Gastrocnemius medialis (tissue), 4 donors: ENCODE results near the gene ACOT13. TPM values are rescaled to one million over a fixed set of nuclear protein-coding genes. Genes with fewer than 3 reads are reported as not detected.
"Not testable (repeated sequence)": the region's sequence is repeated elsewhere in the genome, so short reads cannot be mapped to it uniquely, and the experiment has no call there.

Experiments used
- ATAC-seq, 2 donors: fragments of 150-250 bp; one replicate each; pipeline ENCODE4 v1.9.1; 2016
- DNase-seq, 2 donors: peaks; one replicate each; pipeline ENCODE4 v3.0.0-alpha.2; 2019
- H3K27ac ChIP-seq, 4 donors: fragments of 200-600 bp; sonication (generic); 1 replicate in 1 of 4; 2 replicates in 3 of 4; pipeline ENCODE4 v1.5.1; 2016 to 2018; ENCODE audit warnings: mild to moderate bottlenecking in 2 of 4, moderate library complexity in 1 of 4
- H3K27me3 ChIP-seq, 3 donors: fragments of 200-600 bp; sonication (generic) in 2 of 3; 1 replicate in 1 of 3; 2 replicates in 2 of 3; pipeline versions ENCODE4 v1.5.1 to v1.6.0; 2016 to 2019; ENCODE audit warnings: mild to moderate bottlenecking in 1 of 3, moderate library complexity in 1 of 3
- H3K36me3 ChIP-seq, 2 donors: fragments of 200-600 bp; sonication (generic) in 1 of 2; one replicate each; pipeline ENCODE4 v1.5.1; 2017 to 2018
- H3K4me1 ChIP-seq, 2 donors: fragments of 200-600 bp; sonication (generic) in 1 of 2; one replicate each; pipeline ENCODE4 v1.5.1; 2016 to 2017; ENCODE audit warnings: mild to moderate bottlenecking in 2 of 2
- H3K4me3 ChIP-seq, 4 donors: fragments of 200-600 bp; sonication (generic) in 3 of 4; 1 replicate in 1 of 4; 2 replicates in 3 of 4; pipeline ENCODE4 v1.5.1; 2016 to 2019; ENCODE audit warnings: mild to moderate bottlenecking in 2 of 4
- H3K9me3 ChIP-seq, 3 donors: fragments of 200-600 bp; sonication (generic) in 2 of 3; 1 replicate in 1 of 3; 2 replicates in 2 of 3; pipeline ENCODE4 v1.5.1; 2016 to 2019
- CTCF ChIP-seq, 5 experiments: fragments of 450-650 bp in 3 of 5; fragments of 200-600 bp in 2 of 5; sonication (generic) in 2 of 5; IDR thresholded peaks in 4 of 5; conservative IDR thresholded peaks in 1 of 5; 1 replicate in 4 of 5; 2 replicates in 1 of 5; pipeline ENCODE4 v1.5.1; 2016 to 2019; ENCODE audit warnings: antibody characterized with exemption in 5 of 5, mild to moderate bottlenecking in 3 of 5, moderate library complexity in 3 of 5
- POLR2A ChIP-seq, 2 donors: fragments of 450-650 bp; IDR thresholded peaks; one replicate each; pipeline ENCODE4 v1.6.1; 2017; ENCODE audit warnings: antibody characterized with exemption in 2 of 2, mild to moderate bottlenecking in 2 of 2, moderate library complexity in 2 of 2
- in situ Hi-C, 4 donors: fragments of 200-750 bp; cut with MboI; loops; one replicate each; pipeline versions ENCODE4 v1.15.0 to v1.8.0; 2017; ENCODE audit warnings: low sequenced_read_pairs in 4 of 4
- intact Hi-C: fragments of 100-400 bp; cut with DNase I; formaldehyde crosslinking; loops from one replicate; pipeline ENCODE4 v1.15.1; 2023; ENCODE audit warnings: low total_unique reads
- total RNA-seq, 4 donors: library from RNA; depleted of rRNA; stranded (reverse); fragments of >200 nt; gene quantifications; one replicate each; pipeline versions ENCODE4 v1.1.0 to v1.2.3, GENCODE V29; 2016

Gene ACOT13
- total RNA-seq, 4 donors from 2014 or later: 13.6 to 28.2 (median 21.1) TPM

- H3K36me3 ChIP-seq: no peaks in the 10 kb centered on the region
- no peak for TF ChIP-seq POLR2A (IDR thresholded peaks at IDR 0.05)
- TF ChIP-seq CTCF (IDR thresholded peaks at IDR 0.05 in 4 of 5, conservative IDR thresholded peaks at IDR 0.05 in 1 of 5): no peak
- in situ Hi-C loops: no loop called here
These were observed 86.7 kb downstream of the ACOT13 start for GRCh38 chr6:24753545-24753944.

DNA sequence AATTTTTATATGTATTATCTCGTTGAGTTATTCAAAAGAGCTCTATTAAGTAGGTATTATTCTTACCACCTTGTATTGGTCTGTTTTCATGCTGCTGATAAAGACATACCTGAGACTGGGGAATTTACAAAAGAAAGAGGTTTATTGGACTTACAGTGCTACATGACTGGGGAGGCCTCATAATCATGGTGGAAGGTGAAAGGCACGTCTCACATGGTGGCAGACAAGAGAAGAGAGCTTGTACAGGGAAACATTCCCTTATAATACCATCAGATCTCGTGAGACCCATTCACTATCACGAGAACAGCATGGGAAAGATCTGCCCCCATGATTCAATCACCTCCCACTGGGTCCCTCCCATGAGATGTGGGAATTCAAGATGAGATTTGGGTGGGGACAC lies 87.5 kb downstream of the ACOT13 start:
- H3K27me3 ChIP-seq, H3K9me3 ChIP-seq, ATAC-seq, H3K36me3 ChIP-seq, H3K27ac ChIP-seq, H3K4me1 ChIP-seq, intact Hi-C loops, H3K4me3 ChIP-seq, DNase-seq, in situ Hi-C loops: not testable (repeated sequence)

More at GRCh38 chr6:24753545-24753944, 86.7 kb downstream of the ACOT13 start:
- intact Hi-C loops: no loop called here
- no peaks in the 10 kb centered on the region for H3K4me1 ChIP-seq
- H3K27ac ChIP-seq: no peak overlapping the region
- no peak for ATAC-seq
- no peak overlapping the region for H3K4me3 ChIP-seq
- H3K27me3 ChIP-seq: no peaks in the 10 kb centered on the region
- no peaks in the 10 kb centered on the region for H3K9me3 ChIP-seq
- DNase-seq: no peak

Other genes starting within 250 kb of the ACOT13 start
- 1 to 10 TPM in 1 of 4 donors, under 1 TPM in 3; 0.07 to 1.2 (median 0.28) TPM for gene GPLD1, start 177.5 kb upstream of the ACOT13 start, total RNA-seq
- 10 to 100 TPM in 1 of 4 donors, 1 to 10 TPM in 3; 6.4 to 15.4 (median 6.8) TPM for gene ALDH5A1, start 172.1 kb upstream of the ACOT13 start, total RNA-seq
- gene KIAA0319, start 20.9 kb upstream of the ACOT13 start, total RNA-seq: not detected
- 10 to 100 TPM; 17.6 to 44.2 (median 21.7) TPM for gene TDP2, start 178 bp upstream of the ACOT13 start, total RNA-seq
- gene C6orf62, start 52.1 kb downstream of the ACOT13 start, total RNA-seq: 10 to 100 TPM; 24.1 to 50.7 (median 36.0) TPM
- 1 to 10 TPM; 2.6 to 4.4 (median 3.3) TPM for gene GMNN, start 107.9 kb downstream of the ACOT13 start, total RNA-seq
- not detected for gene ARMH2, start 131.8 kb downstream of the ACOT13 start, total RNA-seq